GM18507 (cell line): ENCODE measurements around the gene SLC7A14.

ENCODE experiments used
- DNase-seq: peaks from one replicate; pipeline ENCODE4 v3.0.0; 2011; ENCODE audit warnings: low read depth; ENCODE audit not compliant: insufficient read length; ENCODE audit errors: extremely low spot score
- FAIRE-seq: peaks from 2 replicates; lab custom pipeline; 2011; peaks lifted over from hg19 to GRCh38; lab: Jason Lieb, UNC

Gene SLC7A14

GRCh38 chr3:170483485-170484262 lies 102.2 kb downstream of the SLC7A14 start:
- no peak for DNase-seq
- FAIRE-seq: no peak

GRCh38 chr3:170482199-170482598 lies 103.7 kb downstream of the SLC7A14 start:
- DNase-seq: no peak
- FAIRE-seq: no peak

- DNase-seq: no peak
- FAIRE-seq: no peak
Observed at GRCh38 chr3:170480111-170480510, 105.8 kb downstream of the SLC7A14 start.

GRCh38 chr3:170477395-170477794 lies 108.5 kb downstream of the SLC7A14 start:
- FAIRE-seq (no peak), DNase-seq (no peak)

DNA sequence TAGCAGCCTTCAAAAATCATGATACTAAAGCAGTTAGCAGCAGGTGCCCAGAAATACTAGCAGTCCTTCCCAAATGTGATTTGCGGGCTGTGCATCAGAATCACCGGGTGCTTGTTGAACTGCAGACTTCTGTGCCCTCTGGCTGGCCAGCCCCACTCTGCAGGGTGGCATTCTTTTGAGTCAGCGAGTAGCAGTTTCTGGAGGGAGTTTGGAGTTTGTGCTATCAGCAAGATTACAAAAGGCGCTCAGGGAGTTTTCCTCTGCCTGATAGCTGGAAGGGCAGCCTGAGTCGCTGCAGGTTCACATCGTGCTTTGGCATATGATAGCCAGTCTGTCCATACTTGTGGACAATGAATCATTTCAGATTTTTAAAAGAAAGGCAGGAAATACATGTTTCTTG lies 109.6 kb downstream of the SLC7A14 start:
- no peak for FAIRE-seq
- DNase-seq: no peak

DNA sequence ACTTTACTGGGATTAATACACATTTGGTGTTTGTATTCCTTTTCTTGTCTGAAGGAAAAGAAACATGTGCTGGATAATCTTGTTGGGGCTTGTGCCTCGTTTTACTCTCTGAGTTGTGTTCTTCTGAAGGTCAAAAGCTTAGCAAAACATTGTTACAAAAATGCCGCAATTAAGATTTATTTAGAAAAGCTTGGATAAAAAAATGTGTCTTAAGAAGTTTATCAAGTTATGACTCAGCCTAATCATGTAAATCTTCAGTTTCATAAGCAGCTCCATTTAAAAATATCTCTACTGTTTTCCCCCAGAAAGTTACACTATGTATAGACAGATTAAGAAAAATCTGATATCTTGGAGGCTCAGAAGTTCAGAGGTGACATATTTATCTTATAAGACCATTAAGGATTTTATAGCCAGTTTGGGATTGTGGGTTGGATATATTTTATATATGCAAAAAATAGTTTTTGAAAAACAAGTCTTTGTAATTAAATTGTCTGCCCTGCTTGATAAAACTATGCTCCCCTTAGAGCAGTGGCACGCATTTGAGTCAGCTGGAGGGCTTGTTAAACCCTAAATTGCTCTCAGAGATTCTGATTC lies 110.7 kb downstream of the SLC7A14 start:
- DNase-seq (no peak), FAIRE-seq (no peak)

GRCh38 chr3:170473358-170473757 lies 112.5 kb downstream of the SLC7A14 start:
- no peak for DNase-seq
- FAIRE-seq: no peak

DNA sequence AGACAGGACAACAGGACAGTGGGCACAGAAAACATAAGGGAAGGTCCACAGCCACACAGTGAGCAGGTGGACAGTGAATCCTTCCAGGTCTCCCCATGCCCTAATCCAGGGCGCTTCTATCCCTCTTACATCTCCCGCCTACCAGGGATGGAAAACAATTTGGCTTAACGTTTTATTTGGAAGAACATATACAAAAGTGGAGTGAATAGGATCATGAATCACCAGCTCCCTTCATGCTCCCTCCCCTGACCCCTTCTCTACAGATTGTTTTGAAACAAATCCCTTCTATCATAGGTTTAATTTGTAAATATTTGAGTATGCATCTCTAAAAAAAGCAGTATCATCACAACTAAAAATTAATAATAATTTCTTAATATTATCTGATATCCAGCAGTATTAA lies 114.7 kb downstream of the SLC7A14 start:
- no peak for DNase-seq
- FAIRE-seq: no peak

DNA sequence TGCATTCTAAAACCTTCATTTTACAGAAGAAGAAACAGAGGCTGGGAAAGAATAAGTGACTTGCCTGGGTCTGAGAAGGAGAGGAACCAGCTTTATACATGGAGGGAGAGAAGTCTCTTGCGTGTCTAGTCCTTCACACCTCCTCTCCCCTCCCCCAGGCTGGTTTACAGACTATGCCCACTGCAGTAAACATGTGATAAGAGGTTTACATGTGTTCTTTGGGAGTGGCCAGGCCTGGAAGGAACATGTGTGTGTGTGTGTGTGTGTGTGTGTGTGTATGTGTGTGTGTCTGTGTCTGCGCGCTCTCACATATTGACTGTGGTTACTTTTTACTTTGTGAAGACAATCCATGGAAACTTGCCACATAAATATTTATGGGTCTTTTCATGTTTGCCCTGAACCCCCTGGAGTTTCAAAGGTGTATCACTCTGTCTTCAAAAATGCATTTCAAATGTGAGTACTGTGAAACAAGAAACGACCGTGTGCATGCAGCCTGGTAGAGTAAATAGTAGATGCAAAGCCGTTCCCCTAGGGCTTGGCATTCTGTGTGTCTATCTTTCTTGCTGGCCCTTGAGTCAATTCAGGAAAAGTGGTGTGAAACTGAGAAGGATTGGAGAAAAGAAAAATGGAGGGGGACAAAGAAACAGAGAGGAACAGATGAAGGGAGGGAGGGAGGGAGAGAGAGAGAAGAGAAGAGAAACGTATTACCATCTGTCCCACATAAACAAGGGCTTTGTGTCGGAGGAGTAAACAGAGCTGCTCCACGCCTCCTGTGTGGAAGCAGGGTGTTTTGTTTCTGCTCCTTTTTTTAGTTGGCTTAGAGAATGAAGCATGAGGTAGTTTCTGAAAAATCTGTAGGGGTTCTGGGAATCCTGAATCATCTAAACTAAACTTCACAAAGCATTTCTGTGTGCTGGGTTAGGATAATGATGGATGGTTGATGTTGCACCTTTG lies 115.5 kb downstream of the SLC7A14 start:
- DNase-seq: no peak
- FAIRE-seq: no peak

DNA sequence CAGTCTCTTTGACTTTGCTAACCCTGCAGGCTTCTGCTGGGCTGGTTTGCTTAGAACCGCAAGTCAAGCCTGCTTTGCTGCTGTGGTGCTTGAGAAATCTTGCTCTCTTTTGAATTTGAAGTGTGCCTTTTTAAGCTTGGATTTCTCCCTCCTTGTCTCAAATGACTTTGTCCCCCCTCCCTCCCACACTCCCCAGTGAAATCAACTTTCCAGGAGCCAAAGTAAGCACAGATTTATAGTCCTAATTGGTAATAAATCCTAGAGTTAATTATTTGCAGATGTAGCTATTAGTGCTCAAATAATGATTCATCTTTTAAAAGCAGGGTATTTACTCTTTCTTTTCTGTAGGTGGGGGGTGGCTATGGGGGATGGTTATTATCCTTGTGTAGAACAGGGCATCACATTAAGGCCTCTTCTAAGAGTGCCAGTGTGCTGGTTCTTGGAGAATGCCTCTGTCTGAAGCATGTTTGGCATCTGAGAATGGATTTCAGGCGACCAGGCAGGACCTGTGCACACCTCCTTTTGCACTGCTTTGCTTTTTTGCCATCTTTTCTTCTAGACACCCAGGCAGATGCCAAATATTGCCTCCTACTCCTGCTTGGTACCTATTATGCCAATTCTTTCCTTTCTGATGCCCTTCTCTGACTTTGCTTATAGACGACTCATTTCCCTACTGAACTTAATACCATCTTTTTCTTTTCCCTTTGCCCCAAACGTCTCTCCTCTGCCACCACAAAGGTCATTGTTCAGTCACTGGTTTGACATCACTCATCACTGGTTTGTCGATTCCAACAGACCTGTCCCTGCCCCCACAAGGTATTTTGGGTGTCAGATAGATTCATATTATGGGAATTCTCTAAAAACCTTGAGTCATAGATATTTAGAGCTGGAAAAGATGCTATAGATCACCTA lies 116.5 kb downstream of the SLC7A14 start:
- DNase-seq: no peak
- no peak for FAIRE-seq

DNA sequence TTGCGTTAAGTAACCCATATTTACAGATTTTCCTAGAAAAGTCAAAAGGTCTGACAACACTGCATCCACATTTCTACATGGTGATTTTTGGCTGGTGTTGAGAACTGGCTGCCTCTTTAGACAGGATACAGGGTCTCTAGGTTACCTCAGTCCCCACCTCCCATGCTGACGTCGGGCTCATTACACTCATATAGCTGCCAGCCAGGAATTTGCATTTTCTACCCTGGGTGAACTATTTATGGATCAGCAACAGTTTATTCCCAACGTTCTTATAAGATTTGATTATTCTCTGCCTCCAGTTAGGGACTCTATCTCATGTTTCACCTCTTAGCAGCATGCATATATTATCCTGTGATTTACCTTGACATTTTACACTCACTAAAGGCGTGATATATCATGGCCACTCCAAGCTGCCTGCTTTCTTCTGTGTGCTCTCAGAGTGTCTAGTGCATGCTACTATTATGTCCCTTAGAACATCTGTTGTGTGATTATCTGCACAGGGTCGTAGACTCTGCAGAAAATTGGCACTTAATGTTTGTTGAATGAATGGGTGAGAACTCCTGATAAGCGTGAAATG lies 118.2 kb downstream of the SLC7A14 start:
- FAIRE-seq: no peak
- no peak for DNase-seq

GRCh38 chr3:170467007-170467406 lies 118.9 kb downstream of the SLC7A14 start:
- DNase-seq (no peak), FAIRE-seq (no peak)

DNA sequence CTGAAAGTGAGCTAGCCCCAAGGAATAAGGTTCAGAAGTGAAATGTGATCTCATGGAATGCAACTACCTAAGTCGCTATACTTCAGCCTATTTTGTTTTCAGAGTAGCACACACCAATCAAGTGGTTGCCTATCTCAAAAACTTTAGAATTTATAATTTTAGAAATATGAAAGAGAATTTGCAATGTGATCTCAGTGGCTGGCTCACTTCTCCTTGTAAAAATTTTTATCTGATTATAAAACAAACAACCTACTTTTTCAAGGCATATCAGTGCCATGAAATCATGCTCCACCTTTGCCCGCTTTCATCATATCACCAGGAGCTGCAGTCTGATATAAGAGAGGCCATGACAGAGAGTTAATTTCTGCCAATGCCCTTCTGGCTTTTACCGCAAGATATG lies 119.9 kb downstream of the SLC7A14 start:
- DNase-seq (no peak), FAIRE-seq (no peak)

GRCh38 chr3:170463011-170463410 lies 122.9 kb downstream of the SLC7A14 start:
- DNase-seq: no peak
- no peak for FAIRE-seq

GRCh38 chr3:170458285-170458684 lies 127.6 kb downstream of the SLC7A14 start:
- FAIRE-seq: no peak
- DNase-seq: no peak

DNA sequence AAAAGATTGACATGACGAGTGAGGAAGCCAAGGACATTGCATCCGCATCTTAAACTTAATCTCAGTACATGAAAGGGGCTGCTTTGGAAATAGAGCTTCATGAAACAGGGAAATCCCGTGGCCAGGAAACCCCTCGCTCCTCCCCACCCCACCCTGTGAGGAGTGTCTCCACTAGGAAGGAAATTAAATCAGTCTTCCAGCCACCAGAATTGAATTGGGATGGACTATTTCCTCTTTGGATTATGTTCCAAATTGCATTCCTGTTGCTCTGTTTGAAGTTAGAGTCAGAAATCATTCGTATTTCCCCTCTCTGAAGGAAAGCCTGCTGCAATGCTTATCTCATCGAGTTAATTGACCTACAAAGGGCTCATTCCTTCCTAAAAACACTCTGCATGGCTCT lies 131.4 kb downstream of the SLC7A14 start:
- FAIRE-seq (no peak), DNase-seq (no peak)

DNA sequence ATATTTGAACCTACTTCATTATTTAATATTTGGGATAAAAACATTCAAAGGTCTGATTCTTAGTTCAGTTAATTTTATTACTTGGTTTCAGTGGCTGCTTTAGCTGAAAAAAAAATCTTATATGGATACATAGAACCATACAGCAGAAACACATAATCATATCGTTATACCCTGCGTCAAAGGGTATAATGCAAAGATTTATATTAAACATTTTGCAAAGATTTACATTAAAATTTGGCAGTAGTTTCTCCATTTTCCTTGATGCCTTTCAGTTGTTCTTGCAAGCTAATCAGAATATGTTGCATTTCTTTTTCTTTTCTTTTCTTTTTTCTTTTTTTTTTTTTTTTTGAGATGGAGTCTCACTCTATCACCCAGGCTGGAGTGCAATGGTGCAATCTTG lies 135.8 kb downstream of the SLC7A14 start:
- DNase-seq (no peak), FAIRE-seq (no peak)

DNA sequence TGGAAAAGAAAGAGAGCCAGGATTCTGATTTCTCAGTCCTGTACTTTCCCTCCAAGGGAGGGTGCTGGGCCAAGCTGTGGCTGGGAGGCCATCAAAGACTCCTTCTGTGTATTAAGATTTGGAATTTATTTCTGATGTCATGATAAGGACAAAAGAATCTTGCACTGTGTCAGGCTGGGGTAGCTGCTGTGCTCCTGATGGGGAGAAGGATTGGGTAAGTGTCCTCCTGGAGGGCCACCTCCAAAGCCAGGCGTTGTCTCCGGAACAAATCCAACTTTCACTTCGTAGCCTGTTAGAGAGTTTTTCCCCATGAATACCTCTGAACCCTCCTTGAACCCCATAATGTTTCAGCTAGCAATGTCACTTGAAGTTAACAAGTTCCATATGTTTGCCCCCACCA lies 137.3 kb downstream of the SLC7A14 start:
- no peak for FAIRE-seq
- no peak for DNase-seq

DNA sequence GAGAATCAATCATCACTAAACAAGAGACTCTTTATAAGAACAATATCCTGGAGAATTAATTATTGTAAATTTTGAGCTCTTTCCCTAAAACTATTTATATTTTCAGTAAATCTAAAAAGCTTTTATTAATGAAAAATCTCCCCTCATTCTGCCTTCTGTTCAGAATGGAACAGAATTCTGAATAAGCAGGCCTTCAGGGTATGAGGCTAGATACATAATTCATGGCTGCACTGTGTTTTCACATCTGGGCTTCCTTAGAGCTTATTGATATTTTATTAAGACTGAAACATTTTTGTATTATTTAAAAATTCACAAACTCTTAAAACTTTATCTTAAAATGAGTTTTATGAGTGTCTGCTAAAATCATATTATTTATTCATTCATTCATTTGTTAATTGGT lies 142.4 kb downstream of the SLC7A14 start:
- DNase-seq (no peak), FAIRE-seq (no peak)
